Osteoblast (primary cell): Measurements from ENCODE around the gene ARHGEF28. TPM values are rescaled to one million over a fixed set of nuclear protein-coding genes. Genes with fewer than 3 reads are reported as not detected.

Experiments used
- DNase-seq: peaks from one replicate; pipeline ENCODE4 v3.0.0; 2011; ENCODE audit warnings: low spot score, mixed read lengths; ENCODE audit not compliant: insufficient read length; ENCODE audit errors: missing footprints
- H2AFZ ChIP-seq: 2 replicates; pipeline ENCODE4 v1.6.0; 2011; ENCODE audit warnings: mild to moderate bottlenecking, low read length
- H3K27ac ChIP-seq: 2 replicates; pipeline ENCODE4 v1.5.1; 2011; ENCODE audit warnings: mild to moderate bottlenecking, low read depth, low read length, moderate library complexity
- H3K27me3 ChIP-seq: 2 replicates; pipeline ENCODE4 v1.6.0; 2012; ENCODE audit warnings: mild to moderate bottlenecking, control low read depth, inconsistent platforms, low read length, moderate library complexity; ENCODE audit not compliant: insufficient read depth
- H3K36me3 ChIP-seq: 2 replicates; pipeline ENCODE4 v1.5.1; 2011; ENCODE audit warnings: mild to moderate bottlenecking, low read length, control low read depth, moderate library complexity; ENCODE audit not compliant: insufficient read depth
- H3K4me1 ChIP-seq: 2 replicates; pipeline ENCODE4 v1.5.1; 2011; ENCODE audit warnings: mild to moderate bottlenecking, low read length, control low read depth, moderate library complexity; ENCODE audit not compliant: insufficient read depth
- H3K4me2 ChIP-seq: 2 replicates; pipeline ENCODE4 v1.6.0; 2011; ENCODE audit warnings: mild to moderate bottlenecking, low read length; ENCODE audit not compliant: insufficient read depth
- H3K4me3 ChIP-seq: fragments of 200-600 bp; sonication (generic); 3 replicates; pipeline ENCODE4 v1.5.1; 2012; ENCODE audit warnings: mild to moderate bottlenecking, low read length, inconsistent platforms; ENCODE audit not compliant: insufficient read depth
- H3K79me2 ChIP-seq: 2 replicates; pipeline ENCODE4 v1.6.0; 2012; ENCODE audit warnings: mild to moderate bottlenecking, low read length, control low read depth, inconsistent platforms; ENCODE audit not compliant: insufficient read depth
- H3K9me3 ChIP-seq: 2 replicates; pipeline ENCODE4 v1.5.1; 2011; ENCODE audit warnings: low read depth, low read length, control low read depth
- H4K20me1 ChIP-seq: 2 replicates; pipeline ENCODE4 v1.6.0; 2012; ENCODE audit warnings: mild to moderate bottlenecking, low read length, control low read depth; ENCODE audit not compliant: insufficient read depth
- total RNA-seq: library from RNA; depleted of rRNA; stranded (reverse); fragments of >200 nt; gene quantifications from 2 replicates; pipeline ENCODE4 v1.2.3, GENCODE V29; 2012
- TF ChIP-seq, protein P1 (sequence below): IDR thresholded peaks from 2 replicates; pipeline ENCODE4 v1.5.1; 2011; ENCODE audit warnings: mild to moderate bottlenecking, low read depth, low read length, moderate library complexity; ENCODE audit errors: extremely low read depth

Gene ARHGEF28
- total RNA-seq, 1 donor = 64.4 TPM

DNA sequence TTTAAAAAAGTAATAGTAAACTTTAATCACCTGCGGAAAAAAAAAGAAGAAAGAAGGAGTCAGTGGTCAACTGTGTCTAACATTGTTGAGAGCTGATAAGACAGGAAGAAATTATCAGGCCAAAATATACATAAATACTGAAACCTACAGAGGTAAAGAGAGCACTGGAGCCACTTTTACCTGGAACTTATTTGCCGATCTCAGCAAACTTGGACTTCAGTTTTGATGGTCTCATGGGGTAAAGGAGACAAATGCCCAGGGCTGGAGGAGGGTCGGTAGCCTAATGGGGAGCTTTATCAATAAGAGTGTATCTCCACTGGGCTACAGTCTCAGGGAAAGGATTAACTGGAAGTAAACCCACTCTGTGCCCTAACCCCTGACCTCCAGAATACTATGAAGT, 26.6 kb upstream of the ARHGEF28 start:
- Histone ChIP-seq H3K9me3 (no peaks in the 10 kb centered on the region), H3K27ac (no peak overlapping the region), H3K27me3 (no peaks in the 10 kb centered on the region), H3K4me1 (no peaks in the 10 kb centered on the region), H3K36me3 (no peaks in the 10 kb centered on the region), H2AFZ (no peak overlapping the region), H3K4me2 (no peak overlapping the region), H3K4me3 (no peak overlapping the region), H4K20me1 (no peaks in the 10 kb centered on the region), H3K79me2 (no peaks in the 10 kb centered on the region)
- no peak for DNase-seq
- TF ChIP-seq, protein P1, sequence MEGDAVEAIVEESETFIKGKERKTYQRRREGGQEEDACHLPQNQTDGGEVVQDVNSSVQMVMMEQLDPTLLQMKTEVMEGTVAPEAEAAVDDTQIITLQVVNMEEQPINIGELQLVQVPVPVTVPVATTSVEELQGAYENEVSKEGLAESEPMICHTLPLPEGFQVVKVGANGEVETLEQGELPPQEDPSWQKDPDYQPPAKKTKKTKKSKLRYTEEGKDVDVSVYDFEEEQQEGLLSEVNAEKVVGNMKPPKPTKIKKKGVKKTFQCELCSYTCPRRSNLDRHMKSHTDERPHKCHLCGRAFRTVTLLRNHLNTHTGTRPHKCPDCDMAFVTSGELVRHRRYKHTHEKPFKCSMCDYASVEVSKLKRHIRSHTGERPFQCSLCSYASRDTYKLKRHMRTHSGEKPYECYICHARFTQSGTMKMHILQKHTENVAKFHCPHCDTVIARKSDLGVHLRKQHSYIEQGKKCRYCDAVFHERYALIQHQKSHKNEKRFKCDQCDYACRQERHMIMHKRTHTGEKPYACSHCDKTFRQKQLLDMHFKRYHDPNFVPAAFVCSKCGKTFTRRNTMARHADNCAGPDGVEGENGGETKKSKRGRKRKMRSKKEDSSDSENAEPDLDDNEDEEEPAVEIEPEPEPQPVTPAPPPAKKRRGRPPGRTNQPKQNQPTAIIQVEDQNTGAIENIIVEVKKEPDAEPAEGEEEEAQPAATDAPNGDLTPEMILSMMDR = no peak

DNA sequence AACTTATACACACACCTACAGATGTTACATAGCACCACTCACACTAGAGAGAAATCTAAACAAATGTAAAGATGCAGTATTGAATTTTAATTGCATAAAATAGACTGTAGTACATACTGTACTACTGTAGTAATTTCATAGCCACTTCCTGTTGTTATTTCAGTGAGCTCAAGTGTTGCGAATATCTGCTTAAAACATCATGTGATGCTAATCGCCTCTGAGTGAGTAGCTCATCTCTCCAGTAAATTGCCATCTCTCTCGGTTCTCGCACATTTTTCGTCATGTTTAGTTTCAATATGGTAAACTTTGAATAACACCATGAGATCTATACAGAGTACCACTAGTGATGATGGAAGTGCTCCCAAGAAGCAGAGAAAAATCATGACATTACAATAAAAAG, 22.0 kb upstream of the ARHGEF28 start:
- no peaks in the 10 kb centered on the region for H3K9me3 ChIP-seq
- H3K79me2 ChIP-seq = no peaks in the 10 kb centered on the region
- no peak overlapping the region for H3K27ac ChIP-seq
- no peak overlapping the region for H2AFZ ChIP-seq
- peaks cover 12% of the 10 kb centered on the region for H3K4me1 ChIP-seq
- DNase-seq = no peak
- H3K27me3 ChIP-seq = no peaks in the 10 kb centered on the region
- no peaks in the 10 kb centered on the region for H4K20me1 ChIP-seq
- no peak overlapping the region for H3K4me2 ChIP-seq
- TF ChIP-seq, protein P1 = no peak
- no peak overlapping the region for H3K4me3 ChIP-seq
- no peaks in the 10 kb centered on the region for H3K36me3 ChIP-seq

DNA sequence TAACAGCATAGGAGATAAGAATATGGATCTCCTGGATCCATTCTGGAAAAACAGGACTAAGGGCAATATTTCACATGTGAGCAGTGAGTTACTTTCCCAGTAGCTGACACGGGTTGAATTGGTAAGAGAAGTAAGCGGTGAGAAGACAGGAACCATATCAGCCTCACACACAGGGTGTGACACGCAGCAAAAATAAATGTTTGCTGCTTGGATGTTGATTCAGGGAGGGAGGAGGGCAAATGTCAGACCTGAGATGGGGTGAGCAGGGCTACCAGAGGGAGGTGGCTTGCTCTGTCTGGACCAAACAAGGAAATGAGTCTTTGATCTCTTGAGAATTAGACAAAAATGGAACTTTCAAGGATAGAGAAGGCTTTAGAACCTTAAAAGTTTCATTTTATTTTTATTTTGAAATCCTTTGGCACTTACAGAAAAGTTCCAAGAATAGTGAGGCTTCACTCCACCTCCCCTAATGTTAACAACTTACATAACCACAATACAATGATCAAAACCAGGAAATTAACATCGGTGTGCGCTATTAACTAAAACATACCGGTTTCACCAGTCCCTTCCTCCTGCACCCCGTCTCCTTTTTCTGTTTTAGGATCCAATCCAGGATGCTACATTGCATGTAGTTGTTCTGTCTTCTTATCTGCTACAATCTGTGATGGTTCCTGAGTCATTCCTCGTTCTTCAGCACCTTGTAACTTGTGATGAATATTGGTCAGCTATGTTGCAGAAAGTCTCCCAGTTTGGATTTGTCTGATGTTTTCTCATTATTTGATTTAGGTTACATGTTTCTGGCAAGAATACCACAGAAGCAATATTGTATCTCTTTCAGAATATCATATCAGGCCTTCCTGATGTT, 20.5 kb upstream of the ARHGEF28 start:
- H3K27me3 ChIP-seq = no peaks in the 10 kb centered on the region
- H3K79me2 ChIP-seq = no peaks in the 10 kb centered on the region
- H3K4me3 ChIP-seq = no peak overlapping the region
- H4K20me1 ChIP-seq = no peaks in the 10 kb centered on the region
- TF ChIP-seq, protein P1 = no peak
- H3K27ac ChIP-seq = no peak overlapping the region
- peak overlapping the region; percentile 2 for H2AFZ ChIP-seq
- H3K9me3 ChIP-seq = no peaks in the 10 kb centered on the region
- peak overlapping the region; percentile 0 for H3K4me2 ChIP-seq
- H3K36me3 ChIP-seq = no peaks in the 10 kb centered on the region
- no peak for DNase-seq
- peaks cover 12% of the 10 kb centered on the region for H3K4me1 ChIP-seq

DNA sequence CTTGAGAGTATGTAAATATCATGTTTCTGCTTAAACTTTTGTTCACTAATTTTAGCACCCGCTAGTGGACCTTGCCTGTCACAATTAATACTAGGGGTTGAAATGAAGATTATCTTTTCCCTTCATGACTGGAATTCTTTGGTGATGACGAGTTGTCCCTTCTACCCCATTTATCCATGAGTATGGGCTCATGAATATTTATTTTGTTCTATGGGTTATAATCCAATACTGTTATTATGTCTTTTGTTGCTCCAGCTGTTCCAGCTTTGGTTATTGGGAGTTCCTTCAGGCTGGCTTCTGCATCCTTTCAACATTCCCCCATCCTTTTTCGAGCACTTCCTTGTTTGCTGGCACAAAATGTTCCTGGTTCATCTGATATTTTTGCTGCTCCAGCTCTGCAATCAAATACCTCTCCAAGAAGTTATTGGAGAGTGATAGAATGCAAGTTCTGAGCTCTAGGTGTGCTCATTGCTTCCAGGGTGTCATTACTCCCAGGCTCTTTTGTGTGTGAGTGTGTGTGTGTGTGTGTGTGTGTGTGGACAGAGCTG, 19.7 kb upstream of the ARHGEF28 start:
- Histone ChIP-seq H3K9me3 (no peaks in the 10 kb centered on the region), H4K20me1 (no peaks in the 10 kb centered on the region), H3K4me1 (peaks cover 12% of the 10 kb centered on the region), H3K79me2 (no peaks in the 10 kb centered on the region), H3K36me3 (no peaks in the 10 kb centered on the region), H3K4me3 (no peak overlapping the region), H2AFZ (no peak overlapping the region), H3K27ac (no peak overlapping the region), H3K4me2 (peak overlapping the region; percentile 1), H3K27me3 (no peaks in the 10 kb centered on the region)
- TF ChIP-seq, protein P1 = no peak
- DNase-seq = no peak
